GM23248 (cell line): ENCODE data around the gene DDX27. TPM values are rescaled to one million over a fixed set of nuclear protein-coding genes. Genes with fewer than 3 reads are reported as not detected.

Experiments used
- DNase-seq: peaks from one replicate; pipeline ENCODE4 v3.0.0-alpha.2; 2015
- H2AFZ ChIP-seq: fragments of 200-600 bp; sonication (generic); 2 replicates; pipeline ENCODE4 v1.6.1; 2016; ENCODE audit warnings: antibody characterized with exemption
- H3F3A ChIP-seq: fragments of 200-600 bp; sonication (generic); 2 replicates; pipeline ENCODE4 v1.6.1; 2016; ENCODE audit warnings: mild to moderate bottlenecking, antibody characterized with exemption, mixed run types; ENCODE audit not compliant: insufficient read depth
- H3K27ac ChIP-seq: fragments of 200-600 bp; sonication (generic); 2 replicates; pipeline ENCODE4 v1.5.1; 2016; ENCODE audit warnings: mild to moderate bottlenecking
- H3K27me3 ChIP-seq: fragments of 200-600 bp; sonication (generic); replicated peaks from 2 replicates; pipeline ENCODE4 v1.6.1; 2016; ENCODE audit warnings: mild to moderate bottlenecking; ENCODE audit not compliant: insufficient read depth
- H3K36me3 ChIP-seq: fragments of 200-600 bp; sonication (generic); 2 replicates; pipeline ENCODE4 v1.6.1; 2016; ENCODE audit warnings: low read depth, mild to moderate bottlenecking
- H3K4me1 ChIP-seq: fragments of 200-600 bp; sonication (generic); 2 replicates; pipeline ENCODE4 v1.6.1; 2016; ENCODE audit warnings: mild to moderate bottlenecking; ENCODE audit not compliant: insufficient read depth
- H3K4me2 ChIP-seq: fragments of 200-600 bp; sonication (generic); one replicate; pipeline ENCODE4 v1.6.1; 2016; ENCODE audit warnings: mild to moderate bottlenecking; ENCODE audit not compliant: unreplicated experiment
- H3K4me3 ChIP-seq: fragments of 200-600 bp; sonication (generic); 2 replicates; pipeline ENCODE4 v1.5.1; 2016; ENCODE audit warnings: mild to moderate bottlenecking
- H3K79me2 ChIP-seq: fragments of 200-600 bp; sonication (generic); 2 replicates; pipeline ENCODE4 v1.6.1; 2016; ENCODE audit warnings: mild to moderate bottlenecking; ENCODE audit not compliant: insufficient read depth
- H3K9ac ChIP-seq: fragments of 200-600 bp; sonication (generic); 2 replicates; pipeline ENCODE4 v1.6.1; 2016; ENCODE audit warnings: mild to moderate bottlenecking
- H3K9me2 ChIP-seq: fragments of 200-600 bp; sonication (generic); 2 replicates; pipeline ENCODE4 v1.6.1; 2016; ENCODE audit warnings: mixed run types, mild to moderate bottlenecking, moderate library complexity; ENCODE audit not compliant: insufficient read depth
- H3K9me3 ChIP-seq: fragments of 200-600 bp; sonication (generic); one replicate; pipeline ENCODE4 v1.6.1; 2017; ENCODE audit warnings: low read depth
- H4K20me1 ChIP-seq: fragments of 200-600 bp; sonication (generic); 2 replicates; pipeline ENCODE4 v1.6.0; 2016; ENCODE audit not compliant: insufficient read depth
- EZH2 ChIP-seq: fragments of 200-600 bp; sonication (generic); IDR thresholded peaks from 2 replicates; pipeline ENCODE4 v1.6.1; 2018; ENCODE audit warnings: antibody characterized with exemption, mild to moderate bottlenecking; ENCODE audit not compliant: insufficient read depth, poor library complexity, severe bottlenecking
- EZH2phosphoT487 ChIP-seq: fragments of 200-600 bp; sonication (generic); IDR thresholded peaks from 2 replicates; pipeline ENCODE4 v1.6.1; 2018; ENCODE audit warnings: antibody characterized with exemption, moderate library complexity, mild to moderate bottlenecking, low read depth; ENCODE audit not compliant: insufficient read depth
- WGBS, 2 experiments: methylation state at CpG; one replicate each; pipeline ENCODE4 v1.1.6; 2015 to 2017; ENCODE audit warnings: low lambda C conversion rate in 2 of 2, low coverage in 1 of 2; ENCODE audit errors: missing lambda C conversion rate in 2 of 2; 5-methylcytosine and 5-hydroxymethylcytosine counted together
- in situ Hi-C: fragments of 300-500 bp; cut with MboI; formaldehyde crosslinking; loops from 2 replicates; pipeline ENCODE4 v1.15.0; 2020
- polyA plus RNA-seq: library from polyadenylated mRNA; unstranded; fragments of >200 nt; fragmentation: Nextera tagmentation; extraction: Ambion mirVana; gene quantifications from 2 replicates; pipeline ENCODE4 v1.2.1, GENCODE V29; 2016
- total RNA-seq: library from RNA; depleted of rRNA; stranded (reverse); fragments of >200 nt; shearing (Covaris generic); gene quantifications from 2 replicates; pipeline ENCODE4 v1.2.3, GENCODE V29; 2014; rRNA removed

DDX27 gene
- total RNA-seq (24.2 and 25.3 TPM in 2 replicates), polyA plus RNA-seq (35.6 and 36.3 TPM in 2 replicates)

- Histone ChIP-seq H3K4me3 (peak within 1 kb of the TSS; percentile 100), H3F3A (no peaks in the 10 kb centered on the region), H3K36me3 (peaks cover 16% of the 10 kb centered on the region; the same call in 1 of the 2 replicates), H3K4me1 (peaks cover 14% of the 10 kb centered on the region), H2AFZ (peak within 1 kb of the TSS; percentile 93), H3K4me2 (peak within 1 kb of the TSS; percentile 97), H3K79me2 (peaks cover 31% of the 10 kb centered on the region), H3K9me2 (no peaks in the 10 kb centered on the region), H3K9ac (peak within 1 kb of the TSS; percentile 87), H4K20me1 (no peaks in the 10 kb centered on the region), H3K9me3 (no peaks in the 10 kb centered on the region), H3K27ac (peak within 1 kb of the TSS; percentile 59), H3K27me3 (no peaks in the 10 kb centered on the region)
- in situ Hi-C loops = no loop called here
- no peak for TF ChIP-seq EZH2
- TF ChIP-seq EZH2phosphoT487 = no peak
- WGBS, 2 experiments = 1 to 2% methylated on average over 45 to 46 of the region's 46 CpGs
- peak; percentile 99 for DNase-seq
Observed at GRCh38 chr20:49219091-49219923, at the start of gene DDX27. Gene DDX27 (plus strand): TSS chr20:49219416. CDS start chr20:49219449, 33 bp downstream.

- no peak overlapping the region for H3K27ac ChIP-seq
- no peak overlapping the region for H3K4me3 ChIP-seq
- H3K4me2 ChIP-seq = no peak overlapping the region
- WGBS, 2 experiments = 76 to 88% methylated on average over 2 of the region's 2 CpGs
- 0 out of 2 replicates have a peak, but pooled peaks cover 12% of the 10 kb centered on the region for H4K20me1 ChIP-seq
- no peak overlapping the region for H3K9ac ChIP-seq
- peaks cover 100% of the 10 kb centered on the region for H3K79me2 ChIP-seq
- H3K27me3 ChIP-seq = no peaks in the 10 kb centered on the region
- in situ Hi-C loops = no loop called here
- TF ChIP-seq EZH2phosphoT487 (no peak), EZH2 (no peak)
- no peak for DNase-seq
- H3K9me2 ChIP-seq = no peaks in the 10 kb centered on the region
- no peak overlapping the region for H2AFZ ChIP-seq
- no peaks in the 10 kb centered on the region for H3K9me3 ChIP-seq
- peaks cover 23% of the 10 kb centered on the region for H3F3A ChIP-seq
- H3K36me3 ChIP-seq = peaks cover 5% of the 10 kb centered on the region; the same call in 1 of the 2 replicates
- H3K4me1 ChIP-seq = peaks cover 22% of the 10 kb centered on the region
Observed at GRCh38 chr20:49169547-49169946, 49.7 kb upstream of the DDX27 start.

GRCh38 chr20:49170714-49171113 is 48.5 kb upstream of the DDX27 start:
- DNase-seq = no peak
- Histone ChIP-seq H3K9ac (no peak overlapping the region), H3K36me3 (peaks cover 3% of the 10 kb centered on the region; the same call in 1 of the 2 replicates), H3K4me3 (no peak overlapping the region), H3K4me2 (no peak overlapping the region), H3K27me3 (no peaks in the 10 kb centered on the region), H3K9me3 (no peaks in the 10 kb centered on the region), H2AFZ (no peak overlapping the region), H4K20me1 (0 out of 2 replicates have a peak, but pooled peaks cover 12% of the 10 kb centered on the region), H3K79me2 (peaks cover 100% of the 10 kb centered on the region), H3K4me1 (peaks cover 22% of the 10 kb centered on the region), H3F3A (peaks cover 23% of the 10 kb centered on the region), H3K9me2 (no peaks in the 10 kb centered on the region), H3K27ac (no peak overlapping the region)
- TF ChIP-seq EZH2 (no peak), EZH2phosphoT487 (no peak)
- WGBS, 2 experiments = 96 to 98% methylated on average over 2 of the region's 2 CpGs
- in situ Hi-C loops = no loop called here

- no peak overlapping the region for H3K4me3 ChIP-seq
- peaks cover 17% of the 10 kb centered on the region for H3F3A ChIP-seq
- no peak overlapping the region for H3K27ac ChIP-seq
- no peak overlapping the region for H3K4me2 ChIP-seq
- peaks cover 6% of the 10 kb centered on the region; the same call in 1 of the 2 replicates for H3K36me3 ChIP-seq
- no peak overlapping the region for H3K9ac ChIP-seq
- H4K20me1 ChIP-seq = peaks cover 13% of the 10 kb centered on the region; the same call in 1 of the 2 replicates
- peaks cover 17% of the 10 kb centered on the region for H3K4me1 ChIP-seq
- no peak for DNase-seq
- TF ChIP-seq EZH2 (no peak), EZH2phosphoT487 (no peak)
- no peaks in the 10 kb centered on the region for H3K9me3 ChIP-seq
- peaks cover 100% of the 10 kb centered on the region for H3K79me2 ChIP-seq
- no peak overlapping the region for H2AFZ ChIP-seq
- no peaks in the 10 kb centered on the region for H3K9me2 ChIP-seq
- in situ Hi-C loops = no loop called here
- H3K27me3 ChIP-seq = no peaks in the 10 kb centered on the region
Observed at GRCh38 chr20:49171909-49172308, 47.3 kb upstream of the DDX27 start.
